HG02885 (cell line): Measurements from ENCODE around the gene MVD.

Source experiments
- ATAC-seq: cut with Tn5 transposase; IDR thresholded peaks from one replicate; pipeline ENCODE4 v1.9.1; 2021; ENCODE audit warnings: mild to moderate bottlenecking; ENCODE audit not compliant: unreplicated experiment, poor library complexity

Gene MVD

GRCh38 chr16:88697831-88698615 lies 35.1 kb upstream of the MVD start:
- no peak for ATAC-seq

GRCh38 chr16:88697116-88697830 lies 34.4 kb upstream of the MVD start:
- no peak for ATAC-seq

- ATAC-seq, result no peak
Measured at GRCh38 chr16:88696441-88696840, 33.5 kb upstream of the MVD start.

GRCh38 chr16:88695753-88696152 lies 32.9 kb upstream of the MVD start:
- no peak for ATAC-seq

- no peak for ATAC-seq
Measured at GRCh38 chr16:88695218-88695617, 32.3 kb upstream of the MVD start.

- ATAC-seq, result no peak
Measured at GRCh38 chr16:88694221-88695087, 31.6 kb upstream of the MVD start.

- ATAC-seq, result no peak
Measured at GRCh38 chr16:88693420-88694177, 30.7 kb upstream of the MVD start.

GRCh38 chr16:88692861-88693260 lies 30.0 kb upstream of the MVD start:
- ATAC-seq, result no peak

- no peak for ATAC-seq
Measured at GRCh38 chr16:88691924-88692560, 29.2 kb upstream of the MVD start.

- no peak for ATAC-seq
Measured at GRCh38 chr16:88691129-88691813, 28.4 kb upstream of the MVD start.

GRCh38 chr16:88690341-88691128 lies 27.6 kb upstream of the MVD start:
- no peak for ATAC-seq

- ATAC-seq, result no peak
Measured at GRCh38 chr16:88688013-88688778, 25.3 kb upstream of the MVD start.

GRCh38 chr16:88687676-88688012 lies 24.8 kb upstream of the MVD start:
- no peak for ATAC-seq

GRCh38 chr16:88687254-88687576 lies 24.3 kb upstream of the MVD start:
- ATAC-seq, result no peak

- ATAC-seq, result peak; percentile 75
Measured at GRCh38 chr16:88686439-88687253, 23.8 kb upstream of the MVD start, which contains the start of gene SNAI3. TSS of gene SNAI3 (minus strand) at chr16:88686507. CDS start at chr16:88686406, 101 bp downstream.

- peak; percentile 12 for ATAC-seq
Measured at GRCh38 chr16:88686062-88686438, 23.2 kb upstream of the MVD start.
